ENCODE measurements around the gene CFAP99. TPM values are rescaled to one million over a fixed set of nuclear protein-coding genes. Genes with fewer than 3 reads are reported as not detected.

The CFAP99 gene
- total and polyA plus RNA-seq, 2 of the 8 experiments (the other 6 are each of a cell fraction or from before 2014, with no cell fraction given): not detected

DNA sequence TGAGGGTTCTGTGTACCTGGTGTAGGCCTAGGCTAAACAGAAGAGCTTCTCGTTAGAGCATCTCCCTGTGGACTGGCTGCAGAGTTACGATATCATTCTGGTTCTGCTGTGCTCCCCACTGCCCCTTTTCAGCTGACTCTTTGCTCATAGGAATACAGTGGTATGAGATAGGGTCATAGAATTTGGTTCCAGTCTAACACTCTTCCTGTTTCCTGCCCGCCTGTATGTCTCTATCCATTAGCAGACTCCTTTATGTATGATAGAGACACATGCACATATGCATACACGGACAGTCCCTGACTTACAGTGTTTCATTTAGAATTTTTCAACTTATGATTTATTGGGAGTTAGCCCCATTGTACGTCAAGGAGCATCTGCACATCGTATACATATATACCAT, 65.4 kb downstream of the CFAP99 start:
- CTCF ChIA-PET (ENCODE audit: partially characterized antibody): interaction anchor here (0.9 to 1.5 kb wide), 3 partner anchors 11 to 42 kb away, joined by 3 to 5 read pairs (median 3); no protein-coding TSS in a partner anchor
- no peak overlapping the region for H2BK120ac ChIP-seq (replicated peaks; ENCODE audit: low read depth, low read length)
- no peak overlapping the region for H2BK5ac ChIP-seq (ENCODE audit: low read depth, low read length)
- H3K79me2 ChIP-seq (ENCODE audit: control insufficient read depth in 1 of 2, insufficient read depth in 2 of 2, low read length in 2 of 2): peaks cover 82 to 97% of the 10 kb centered on the region in 2 experiments
- no peak overlapping the region for H3K4ac ChIP-seq (replicated peaks; ENCODE audit: insufficient read length, low read depth, low read length)
- TF ChIP-seq, protein P1, sequence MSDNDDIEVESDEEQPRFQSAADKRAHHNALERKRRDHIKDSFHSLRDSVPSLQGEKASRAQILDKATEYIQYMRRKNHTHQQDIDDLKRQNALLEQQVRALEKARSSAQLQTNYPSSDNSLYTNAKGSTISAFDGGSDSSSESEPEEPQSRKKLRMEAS (IDR thresholded peaks at IDR 0.05): no peak
- TF ChIP-seq ASH2L (IDR thresholded peaks at IDR 0.05; ENCODE audit: low read length): no peak
- no peak for TF ChIP-seq HDAC2 (IDR thresholded peaks at IDR 0.05; ENCODE audit: borderline replicate concordance in 1 of 2, low read depth in 2 of 2, low read length in 2 of 2)
- TF ChIP-seq, protein P2, sequence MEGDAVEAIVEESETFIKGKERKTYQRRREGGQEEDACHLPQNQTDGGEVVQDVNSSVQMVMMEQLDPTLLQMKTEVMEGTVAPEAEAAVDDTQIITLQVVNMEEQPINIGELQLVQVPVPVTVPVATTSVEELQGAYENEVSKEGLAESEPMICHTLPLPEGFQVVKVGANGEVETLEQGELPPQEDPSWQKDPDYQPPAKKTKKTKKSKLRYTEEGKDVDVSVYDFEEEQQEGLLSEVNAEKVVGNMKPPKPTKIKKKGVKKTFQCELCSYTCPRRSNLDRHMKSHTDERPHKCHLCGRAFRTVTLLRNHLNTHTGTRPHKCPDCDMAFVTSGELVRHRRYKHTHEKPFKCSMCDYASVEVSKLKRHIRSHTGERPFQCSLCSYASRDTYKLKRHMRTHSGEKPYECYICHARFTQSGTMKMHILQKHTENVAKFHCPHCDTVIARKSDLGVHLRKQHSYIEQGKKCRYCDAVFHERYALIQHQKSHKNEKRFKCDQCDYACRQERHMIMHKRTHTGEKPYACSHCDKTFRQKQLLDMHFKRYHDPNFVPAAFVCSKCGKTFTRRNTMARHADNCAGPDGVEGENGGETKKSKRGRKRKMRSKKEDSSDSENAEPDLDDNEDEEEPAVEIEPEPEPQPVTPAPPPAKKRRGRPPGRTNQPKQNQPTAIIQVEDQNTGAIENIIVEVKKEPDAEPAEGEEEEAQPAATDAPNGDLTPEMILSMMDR (IDR thresholded peaks at IDR 0.05; ENCODE audit: control extremely low read depth in 1 of 3, insufficient read depth in 1 of 3, low read depth in 1 of 3, low read length in 3 of 3): no peak
- no peak for TF ChIP-seq CHD1 (IDR thresholded peaks at IDR 0.05; ENCODE audit: low read depth, low read length)
- no peak for TF ChIP-seq HDAC6 (IDR thresholded peaks at IDR 0.05; ENCODE audit: low read depth, low read length)
- TF ChIP-seq RXRA (IDR thresholded peaks at IDR 0.05; ENCODE audit: insufficient read depth, low read depth, low read length): no peak
- TF ChIP-seq ZNF274 (IDR thresholded peaks at IDR 0.05; ENCODE audit: borderline replicate concordance, extremely low read depth, low read length): no peak
- no peaks in the 10 kb centered on the region for H3K23me2 ChIP-seq (ENCODE audit: low read depth, low read length)
- no peak overlapping the region for H3K9ac ChIP-seq (replicated peaks in 1 of 4; ENCODE audit: extremely low read depth in 1 of 4, low read depth in 3 of 4, low read length in 3 of 4)
- peaks cover 1 to 9% (median 5%) of the 10 kb centered on the region in 4 experiments; a peak in 5 of 7 replicates for H3K4me1 ChIP-seq (replicated peaks in 1 of 4; ENCODE audit: control insufficient read depth in 3 of 4, insufficient read depth in 4 of 4, low read length in 3 of 4)
- no peak overlapping the region for H3K4me3 ChIP-seq (ENCODE audit: extremely low read depth in 1 of 4, insufficient read depth in 2 of 4, low read depth in 3 of 4, low read length in 4 of 4)
- no peak overlapping the region for H3K23ac ChIP-seq (ENCODE audit: insufficient read length)
- no peak overlapping the region for H2BK20ac ChIP-seq (ENCODE audit: low read length)
- H4K5ac ChIP-seq (ENCODE audit: insufficient read length, low read depth, low read length): no peak overlapping the region
- H4K8ac ChIP-seq (ENCODE audit: extremely low read depth, insufficient read depth, low read length): no peak overlapping the region
- no peak overlapping the region for H3K18ac ChIP-seq (ENCODE audit: extremely low read depth, low read length)
- H3K56ac ChIP-seq (replicated peaks; ENCODE audit: insufficient read length, low read depth, low read length): no peak overlapping the region
- no peak overlapping the region for H2AFZ ChIP-seq (ENCODE audit: low read length)
- peaks cover 17% of the 10 kb centered on the region for H3K79me1 ChIP-seq (ENCODE audit: low read depth, low read length)
- no peak overlapping the region for H4K91ac ChIP-seq (replicated peaks; ENCODE audit: insufficient read length, low read length)
- no peaks in the 10 kb centered on the region for H3K9me3 ChIP-seq (ENCODE audit: insufficient read depth in 2 of 2, low read depth in 1 of 2, low read length in 1 of 2)
- no peak overlapping the region for H3K27ac ChIP-seq (ENCODE audit: low read depth, low read length)
- FAIRE-seq (no peak), DNase-seq (ENCODE audit: low read depth in 1 of 2, low spot score in 2 of 2) (no peak)
- POLR2A ChIA-PET (ENCODE audit: partially characterized antibody): interaction anchor here (0.9 to 2.0 kb wide), 4 partner anchors 10 to 46 kb away, joined by 3 to 10 read pairs (median 4); partner anchors contain the start of gene RNF4
- no peak overlapping the region for H2BK15ac ChIP-seq (ENCODE audit: low read length)
- H3K27me3 ChIP-seq (replicated peaks in 1 of 4; ENCODE audit: control insufficient read depth in 3 of 4, extremely low read depth in 1 of 4, insufficient read depth in 3 of 4, low read length in 3 of 4): no peaks in the 10 kb centered on the region
- no peak overlapping the region for H3K4me2 ChIP-seq (ENCODE audit: insufficient read depth in 1 of 2, low read depth in 2 of 2, low read length in 2 of 2)
- H3K36me3 ChIP-seq (ENCODE audit: control insufficient read depth in 2 of 4, insufficient read depth in 4 of 4, low read length in 3 of 4): peaks cover 0 to 3% (median 1%) of the 10 kb centered on the region in 4 experiments; a peak in 1 of 8 replicates
- peaks cover 52 to 69% of the 10 kb centered on the region in 2 experiments for H4K20me1 ChIP-seq (replicated peaks in 1 of 2; ENCODE audit: control insufficient read depth in 1 of 2, insufficient read depth in 2 of 2, low read length in 2 of 2)
- no peak overlapping the region for H2BK12ac ChIP-seq (ENCODE audit: low read depth, low read length)
- no peak overlapping the region for H3K14ac ChIP-seq (ENCODE audit: insufficient read length)
- H2AK5ac ChIP-seq (ENCODE audit: low read depth, low read length): no peak overlapping the region
- WGBS, 2 experiments (ENCODE audit: extremely low coverage in 1 of 2, insufficient coverage in 1 of 2, insufficient read length in 1 of 2, insufficient replicate concordance in 2 of 2, low coverage in 1 of 2, low lambda C conversion rate in 2 of 2, missing lambda C conversion rate in 1 of 2): 95% methylated on average over 6 of the region's 6 CpGs; no CpG with 5 or more reads in 1 of the 2 experiments

All from H1 (cell line).